SJSA1 (cell line): ENCODE data around the gene GSDME. TPM values are rescaled to one million over a fixed set of nuclear protein-coding genes. Genes with fewer than 3 reads are reported as not detected.

Experiments
- DNase-seq, 2 experiments: peaks; one replicate each; pipeline ENCODE4 v3.0.0-alpha.2; 2015 to 2020; ENCODE audit warnings: low spot score in 2 of 2, low read depth in 1 of 2
- H3K27ac ChIP-seq: fragments of 250-450 bp; sonication (Bioruptor Pico); 2 replicates; pipeline ENCODE4 v1.5.1; 2020; ENCODE audit warnings: mild to moderate bottlenecking, moderate library complexity
- H3K27me3 ChIP-seq: fragments of 250-450 bp; sonication (Bioruptor Pico); replicated peaks from 2 replicates; pipeline ENCODE4 v1.5.1; 2020; ENCODE audit warnings: mild to moderate bottlenecking, moderate library complexity
- H3K36me3 ChIP-seq: fragments of 250-450 bp; sonication (Bioruptor Pico); 2 replicates; pipeline ENCODE4 v1.5.1; 2020; ENCODE audit warnings: mild to moderate bottlenecking
- H3K4me1 ChIP-seq: fragments of 250-450 bp; sonication (Bioruptor Pico); replicated peaks from 2 replicates; pipeline ENCODE4 v1.6.1; 2021; ENCODE audit warnings: mild to moderate bottlenecking
- H3K4me3 ChIP-seq: fragments of 250-450 bp; sonication (Bioruptor Pico); 2 replicates; pipeline ENCODE4 v1.5.1; 2020; ENCODE audit warnings: mild to moderate bottlenecking
- H3K9me3 ChIP-seq: fragments of 250-450 bp; sonication (Bioruptor Pico); replicated peaks from 2 replicates; pipeline ENCODE4 v1.5.1; 2020; ENCODE audit warnings: mild to moderate bottlenecking
- total RNA-seq: library from RNA; depleted of rRNA; stranded (reverse); fragments of >200 nt; shearing (Covaris generic); gene quantifications from 2 replicates; pipeline ENCODE4 v1.2.3, GENCODE V29; 2014

GSDME gene
- total RNA-seq, 1 experiment from 2014 or later = 7.9 TPM

DNA sequence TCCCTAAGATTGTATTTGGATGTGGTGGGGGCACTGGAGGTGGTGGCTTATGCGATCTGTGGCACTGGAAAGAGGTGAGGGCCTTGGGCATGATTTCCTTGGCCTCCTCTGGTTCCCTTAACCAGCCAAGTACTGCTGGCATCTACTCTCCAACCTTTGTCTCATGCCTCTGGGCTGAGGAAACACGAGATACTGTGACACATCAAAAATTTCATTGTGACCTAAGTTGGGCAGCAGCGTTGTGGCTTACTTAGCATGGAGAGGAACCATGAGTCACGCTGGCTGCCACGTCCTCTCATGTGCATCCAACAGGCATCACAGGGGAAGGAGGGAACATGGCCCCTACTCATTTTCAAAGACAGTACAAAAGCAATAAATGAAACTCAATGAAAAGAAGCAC, 29.7 kb upstream of the GSDME start:
- H3K27me3 ChIP-seq = no peaks in the 10 kb centered on the region
- no peaks in the 10 kb centered on the region; the same call in 1 of the 2 replicates for H3K9me3 ChIP-seq
- H3K4me3 ChIP-seq = no peak overlapping the region
- H3K4me1 ChIP-seq = peaks cover 13% of the 10 kb centered on the region
- H3K27ac ChIP-seq = peak overlapping the region; percentile 85
- peak; percentile 78 to 88 for DNase-seq
- no peaks in the 10 kb centered on the region for H3K36me3 ChIP-seq

DNA sequence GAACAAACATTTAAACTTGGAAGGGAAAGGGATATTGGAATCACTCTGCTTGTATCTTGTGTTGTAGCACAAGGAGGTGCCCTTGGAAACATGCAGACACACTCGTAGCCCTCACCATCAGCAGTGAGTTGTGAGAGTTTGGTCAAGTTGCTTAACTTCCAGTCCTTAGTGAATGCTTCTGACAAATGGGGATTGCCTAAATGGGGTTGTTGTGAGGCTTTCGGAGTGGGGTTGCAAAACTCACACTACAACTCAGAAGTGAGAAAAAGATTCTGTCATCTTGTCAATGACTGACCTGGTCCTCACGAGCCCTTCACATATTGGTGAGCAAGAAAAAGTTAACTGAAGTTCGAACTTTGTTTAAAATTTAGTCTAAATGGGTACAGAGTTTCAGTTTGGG, 29.0 kb upstream of the GSDME start:
- no peaks in the 10 kb centered on the region; the same call in 1 of the 2 replicates for H3K9me3 ChIP-seq
- H3K36me3 ChIP-seq = no peaks in the 10 kb centered on the region
- H3K4me1 ChIP-seq = peaks cover 13% of the 10 kb centered on the region
- H3K27me3 ChIP-seq = no peaks in the 10 kb centered on the region
- H3K4me3 ChIP-seq = no peak overlapping the region
- DNase-seq = no peak
- H3K27ac ChIP-seq = peak overlapping the region; percentile 85

DNA sequence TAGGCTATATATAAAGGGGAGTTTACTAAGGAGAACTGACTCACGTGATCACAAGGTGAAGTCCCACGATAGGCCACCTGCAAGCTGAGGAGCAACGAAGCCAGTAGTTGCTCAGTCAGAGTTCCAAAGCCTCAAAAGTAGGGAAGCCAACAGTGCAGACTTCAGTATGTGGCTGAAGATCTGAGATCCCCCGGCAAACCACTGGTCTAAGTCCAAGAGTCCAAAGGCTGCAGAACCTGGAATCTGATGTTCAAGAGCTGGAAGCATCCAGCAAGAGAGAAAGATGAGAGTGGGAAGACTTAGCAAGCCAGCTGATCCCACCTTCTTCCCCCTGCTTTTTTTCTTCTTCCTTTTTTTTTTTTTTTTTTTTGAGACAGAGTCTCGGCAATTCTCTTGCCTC, 27.0 kb upstream of the GSDME start:
- peaks cover 13% of the 10 kb centered on the region for H3K4me1 ChIP-seq
- no peaks in the 10 kb centered on the region for H3K27me3 ChIP-seq
- H3K4me3 ChIP-seq = no peak overlapping the region
- no peak overlapping the region for H3K27ac ChIP-seq
- no peak for DNase-seq
- H3K36me3 ChIP-seq = no peaks in the 10 kb centered on the region
- H3K9me3 ChIP-seq = no peaks in the 10 kb centered on the region; the same call in 1 of the 2 replicates

DNA sequence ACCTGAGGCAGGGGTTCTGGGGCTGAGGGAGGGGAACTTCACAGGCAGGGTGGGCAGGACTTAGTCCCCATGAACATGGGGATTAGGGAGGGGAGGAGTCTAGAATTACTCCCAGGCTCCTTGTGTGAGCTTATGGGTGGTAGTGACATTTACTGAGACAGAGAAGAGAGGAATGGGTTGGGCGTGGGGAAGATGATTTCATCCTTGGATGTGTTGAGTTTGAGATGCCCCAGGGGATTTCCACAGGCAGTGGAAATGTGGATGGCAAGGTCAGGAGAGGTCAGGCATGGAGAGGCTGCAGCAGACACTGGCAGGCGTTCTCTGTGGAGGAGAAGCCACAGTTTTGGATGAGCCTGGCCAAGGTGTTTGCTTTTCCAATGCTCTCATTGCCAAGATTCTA, 26.4 kb upstream of the GSDME start:
- no peak overlapping the region for H3K27ac ChIP-seq
- no peak overlapping the region for H3K4me3 ChIP-seq
- H3K4me1 ChIP-seq = peaks cover 13% of the 10 kb centered on the region
- no peak for DNase-seq
- H3K36me3 ChIP-seq = no peaks in the 10 kb centered on the region
- no peaks in the 10 kb centered on the region; the same call in 1 of the 2 replicates for H3K9me3 ChIP-seq
- H3K27me3 ChIP-seq = no peaks in the 10 kb centered on the region

DNA sequence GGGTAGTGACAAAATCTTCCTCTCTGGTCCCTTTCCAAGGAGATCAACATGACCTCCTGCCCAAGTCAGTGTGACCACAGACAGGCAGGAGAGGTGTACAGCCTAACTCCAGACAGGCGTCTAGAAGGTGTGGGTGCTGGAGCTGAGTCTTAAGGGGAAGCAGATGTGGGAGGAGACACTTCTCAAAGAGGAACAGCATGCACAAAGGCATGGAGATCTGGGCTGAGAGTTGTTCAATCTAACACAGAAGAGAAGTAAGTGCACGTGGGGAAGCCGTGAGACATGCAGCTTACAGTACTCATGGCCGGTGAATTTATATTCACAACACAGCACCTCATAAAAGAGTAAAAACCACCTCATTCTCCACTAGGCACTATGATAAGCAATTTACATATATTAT, 23.8 kb upstream of the GSDME start:
- DNase-seq = no peak
- H3K36me3 ChIP-seq = no peaks in the 10 kb centered on the region
- H3K9me3 ChIP-seq = no peaks in the 10 kb centered on the region
- H3K4me1 ChIP-seq = no peaks in the 10 kb centered on the region; the same call in 1 of the 2 replicates
- H3K27ac ChIP-seq = no peak overlapping the region
- no peaks in the 10 kb centered on the region for H3K27me3 ChIP-seq
- no peak overlapping the region for H3K4me3 ChIP-seq

DNA sequence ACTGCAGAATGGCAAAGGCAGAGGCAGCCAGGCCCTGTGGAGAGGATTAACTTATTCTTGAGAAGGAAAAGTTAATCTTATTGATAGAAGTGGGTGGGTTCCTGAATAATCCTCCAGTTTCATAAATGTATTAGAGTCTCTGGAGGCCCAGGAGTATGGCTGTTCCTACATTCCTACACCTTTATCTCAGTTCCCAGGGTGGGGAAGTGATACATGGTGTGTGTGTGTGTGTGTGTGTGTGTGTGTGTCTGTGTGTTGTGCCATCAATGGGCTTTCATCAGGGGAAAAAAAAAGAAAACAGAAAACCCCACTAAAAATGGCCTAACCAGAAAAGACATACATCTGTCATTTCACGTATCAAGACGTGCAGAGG, 22.0 kb upstream of the GSDME start:
- Histone ChIP-seq H3K27ac (no peak overlapping the region), H3K9me3 (no peaks in the 10 kb centered on the region), H3K4me3 (no peak overlapping the region), H3K4me1 (0 out of 2 replicates have a peak, but pooled peaks cover 6% of the 10 kb centered on the region), H3K27me3 (no peaks in the 10 kb centered on the region), H3K36me3 (no peaks in the 10 kb centered on the region)
- no peak for DNase-seq

DNA sequence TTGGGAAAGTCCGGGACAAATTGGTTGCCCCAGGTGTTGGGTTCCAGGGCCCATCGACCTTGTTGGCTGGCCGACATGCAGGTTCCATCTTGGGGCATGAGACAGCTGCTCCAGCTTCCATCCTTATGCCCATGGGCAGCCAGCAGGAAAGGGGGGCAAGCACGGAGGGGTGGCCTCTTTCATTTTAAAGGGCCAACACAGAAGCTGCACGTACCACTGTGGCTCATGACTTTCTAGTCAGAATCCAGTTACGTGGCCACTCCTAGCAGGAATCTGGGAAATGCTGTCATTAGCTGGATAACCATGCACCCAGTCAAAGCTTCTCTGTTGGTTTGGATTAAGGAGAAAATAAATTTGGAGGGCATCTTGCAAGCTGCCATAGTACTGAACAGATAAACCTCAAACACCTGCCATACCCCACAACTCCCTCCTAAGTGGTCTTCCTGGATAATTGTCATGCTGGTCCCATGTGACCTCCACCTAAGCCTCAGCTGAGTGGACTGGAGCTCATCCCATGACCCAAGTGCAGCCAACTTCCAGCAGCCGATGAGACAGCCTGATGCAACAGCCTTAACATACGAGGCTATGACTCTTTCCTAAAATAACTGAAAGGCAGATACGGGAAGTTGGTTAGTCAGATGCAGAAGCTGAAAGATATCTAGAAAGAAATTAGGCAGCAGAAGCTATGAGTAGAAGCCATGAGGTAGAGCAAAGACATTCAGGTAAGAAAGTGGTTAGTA, 21.4 kb upstream of the GSDME start:
- Histone ChIP-seq H3K36me3 (no peaks in the 10 kb centered on the region), H3K27me3 (no peaks in the 10 kb centered on the region), H3K9me3 (no peaks in the 10 kb centered on the region), H3K4me1 (0 out of 2 replicates have a peak, but pooled peaks cover 6% of the 10 kb centered on the region), H3K4me3 (no peak overlapping the region), H3K27ac (no peak overlapping the region)
- DNase-seq = no peak

DNA sequence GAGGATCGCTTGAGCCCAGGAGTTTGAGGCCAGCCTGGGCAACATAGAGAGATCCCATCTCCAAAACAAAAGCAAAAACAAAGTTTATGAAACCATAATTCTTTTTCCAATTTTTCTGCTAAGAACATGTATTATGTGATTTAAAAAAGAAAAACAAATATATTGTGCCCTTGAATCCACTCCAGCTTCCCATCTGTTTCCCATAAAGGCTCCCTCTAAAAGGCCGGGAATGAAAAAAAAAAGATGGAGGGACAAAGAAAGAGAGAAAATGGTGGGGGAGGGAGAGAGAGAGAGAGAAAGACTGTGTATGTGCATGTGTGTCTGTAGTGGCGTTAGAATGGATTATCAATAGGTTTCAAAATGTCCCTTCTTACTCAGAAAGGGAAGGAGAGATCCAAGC, 20.5 kb upstream of the GSDME start:
- Histone ChIP-seq H3K4me3 (no peak overlapping the region), H3K27ac (no peak overlapping the region), H3K9me3 (no peaks in the 10 kb centered on the region), H3K27me3 (no peaks in the 10 kb centered on the region), H3K36me3 (no peaks in the 10 kb centered on the region), H3K4me1 (0 out of 2 replicates have a peak, but pooled peaks cover 6% of the 10 kb centered on the region)
- no peak for DNase-seq

DNA sequence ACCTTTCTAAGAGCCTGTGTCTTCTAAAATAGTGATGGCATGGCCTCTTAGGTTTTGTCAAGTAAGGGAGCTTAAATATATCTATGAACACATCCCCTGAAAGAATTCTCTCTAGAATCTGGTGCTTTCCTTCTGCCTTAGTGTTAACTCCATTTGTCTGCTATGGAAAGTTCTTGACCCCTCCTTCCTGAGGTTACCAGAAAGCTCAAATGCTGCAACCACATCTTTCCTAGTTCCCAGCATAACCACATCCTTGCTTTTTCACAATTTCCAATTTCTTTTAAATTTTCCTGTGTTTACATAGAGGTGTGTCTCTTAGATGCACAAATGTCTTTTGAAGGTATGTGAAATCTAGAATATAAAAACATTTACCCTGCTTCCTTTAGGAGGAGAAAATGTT, 16.4 kb upstream of the GSDME start:
- Histone ChIP-seq H3K4me1 (0 out of 2 replicates have a peak, but pooled peaks cover 6% of the 10 kb centered on the region), H3K9me3 (no peaks in the 10 kb centered on the region), H3K36me3 (no peaks in the 10 kb centered on the region), H3K27ac (no peak overlapping the region), H3K4me3 (no peak overlapping the region), H3K27me3 (no peaks in the 10 kb centered on the region)
- DNase-seq = no peak

DNA sequence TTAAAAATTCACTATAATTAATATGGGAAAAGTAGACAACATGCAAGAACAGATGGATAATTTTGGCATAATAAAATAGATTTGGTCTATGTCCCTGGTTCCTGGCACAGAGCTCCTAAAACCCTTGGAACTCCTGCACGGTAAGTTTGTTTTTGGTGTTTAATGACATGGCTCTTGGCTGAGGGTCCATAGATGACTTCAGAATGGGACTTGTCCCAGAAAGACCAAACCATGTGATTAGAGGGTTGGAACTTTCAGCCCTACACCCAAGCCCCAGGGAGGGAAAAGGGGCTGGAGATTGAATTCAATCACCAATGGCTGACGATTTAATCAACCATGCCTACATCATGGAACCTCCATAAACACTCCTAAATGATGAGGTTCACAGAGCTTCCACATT, 12.6 kb upstream of the GSDME start:
- Histone ChIP-seq H3K4me3 (no peak overlapping the region), H3K9me3 (no peaks in the 10 kb centered on the region)

DNA sequence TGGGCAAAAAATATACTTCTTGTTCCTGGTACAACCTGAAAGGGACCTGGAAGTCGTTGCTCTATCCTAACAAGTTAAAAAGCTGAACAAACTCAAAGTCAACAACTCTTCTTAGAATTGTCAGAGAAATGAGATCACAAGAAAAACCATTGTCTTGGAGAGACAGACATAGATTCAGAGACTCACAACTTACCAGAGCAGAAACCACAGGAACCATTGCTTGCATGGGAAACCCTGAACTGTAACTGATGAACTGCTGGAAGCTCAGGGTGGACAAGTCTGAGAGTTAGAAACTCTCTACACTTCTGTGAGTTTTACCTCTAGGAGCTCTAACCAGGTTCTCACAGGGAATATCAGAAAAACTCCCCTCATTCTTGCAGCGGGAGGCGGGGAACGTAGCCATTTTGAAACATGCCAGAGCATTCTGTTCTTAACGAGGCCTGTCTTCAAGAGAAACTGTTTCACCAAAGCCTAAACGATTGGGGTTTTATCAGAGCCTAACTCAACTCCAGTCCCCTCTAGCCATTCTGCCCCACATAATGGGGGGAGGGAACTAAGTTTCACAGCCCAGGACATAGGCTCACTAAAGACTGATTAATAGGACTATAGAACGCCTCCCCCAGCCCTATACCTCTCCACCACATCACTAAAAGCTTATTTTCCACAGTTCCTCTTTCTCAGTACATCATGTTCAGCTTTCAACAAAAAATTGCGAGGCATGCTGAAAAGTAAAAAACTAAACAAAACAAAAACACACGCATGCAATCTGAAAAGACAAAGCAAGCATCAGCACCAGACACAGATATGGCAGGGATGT, 12.0 kb upstream of the GSDME start:
- H3K27me3 ChIP-seq = no peaks in the 10 kb centered on the region
- no peaks in the 10 kb centered on the region for H3K36me3 ChIP-seq
- DNase-seq = no peak
- no peaks in the 10 kb centered on the region for H3K9me3 ChIP-seq
- no peaks in the 10 kb centered on the region for H3K4me1 ChIP-seq
- no peak overlapping the region for H3K27ac ChIP-seq
- H3K4me3 ChIP-seq = no peak overlapping the region

More for the DNA sequence above, 12.6 kb upstream of the GSDME start:
- DNase-seq = no peak
- Histone ChIP-seq H3K36me3 (no peaks in the 10 kb centered on the region), H3K27me3 (no peaks in the 10 kb centered on the region), H3K4me1 (0 out of 2 replicates have a peak, but pooled peaks cover 4% of the 10 kb centered on the region), H3K27ac (no peak overlapping the region)

DNA sequence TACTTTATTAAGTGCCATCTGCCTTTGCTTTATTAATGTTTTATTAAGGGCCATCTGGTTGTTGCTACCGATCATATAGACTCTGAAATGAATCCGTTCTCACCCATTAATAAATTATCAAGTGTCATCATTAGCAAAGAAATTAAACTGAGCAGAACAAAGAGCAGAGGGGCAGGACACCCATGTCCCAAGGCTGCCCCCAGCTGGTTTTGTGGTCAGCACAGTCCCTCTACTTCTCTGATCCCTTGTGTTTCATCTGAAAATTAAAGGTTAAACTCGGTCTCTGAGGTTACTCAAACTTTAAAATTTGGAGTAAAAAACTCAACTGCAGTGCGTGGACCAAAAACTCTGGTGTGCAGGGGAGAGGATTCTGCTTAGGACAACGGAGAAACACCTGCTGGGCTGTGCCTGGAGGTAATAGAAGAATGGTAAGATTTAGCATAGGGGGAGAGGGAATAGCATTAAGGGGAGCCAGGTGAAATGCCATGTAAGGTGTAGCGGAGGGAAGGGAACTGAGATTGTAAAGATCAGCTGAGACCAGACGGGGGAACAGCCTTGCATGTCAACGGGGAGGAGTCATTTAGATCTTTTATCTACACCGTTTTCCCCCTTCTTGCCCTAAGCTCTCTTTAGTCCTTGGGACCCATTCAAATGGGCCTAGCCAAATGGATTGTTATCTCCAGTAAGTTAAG, 10.8 kb upstream of the GSDME start:
- Histone ChIP-seq H3K27me3 (no peaks in the 10 kb centered on the region), H3K36me3 (no peaks in the 10 kb centered on the region), H3K4me1 (no peaks in the 10 kb centered on the region), H3K4me3 (no peak overlapping the region), H3K9me3 (no peaks in the 10 kb centered on the region), H3K27ac (no peak overlapping the region)
- DNase-seq = no peak

DNA sequence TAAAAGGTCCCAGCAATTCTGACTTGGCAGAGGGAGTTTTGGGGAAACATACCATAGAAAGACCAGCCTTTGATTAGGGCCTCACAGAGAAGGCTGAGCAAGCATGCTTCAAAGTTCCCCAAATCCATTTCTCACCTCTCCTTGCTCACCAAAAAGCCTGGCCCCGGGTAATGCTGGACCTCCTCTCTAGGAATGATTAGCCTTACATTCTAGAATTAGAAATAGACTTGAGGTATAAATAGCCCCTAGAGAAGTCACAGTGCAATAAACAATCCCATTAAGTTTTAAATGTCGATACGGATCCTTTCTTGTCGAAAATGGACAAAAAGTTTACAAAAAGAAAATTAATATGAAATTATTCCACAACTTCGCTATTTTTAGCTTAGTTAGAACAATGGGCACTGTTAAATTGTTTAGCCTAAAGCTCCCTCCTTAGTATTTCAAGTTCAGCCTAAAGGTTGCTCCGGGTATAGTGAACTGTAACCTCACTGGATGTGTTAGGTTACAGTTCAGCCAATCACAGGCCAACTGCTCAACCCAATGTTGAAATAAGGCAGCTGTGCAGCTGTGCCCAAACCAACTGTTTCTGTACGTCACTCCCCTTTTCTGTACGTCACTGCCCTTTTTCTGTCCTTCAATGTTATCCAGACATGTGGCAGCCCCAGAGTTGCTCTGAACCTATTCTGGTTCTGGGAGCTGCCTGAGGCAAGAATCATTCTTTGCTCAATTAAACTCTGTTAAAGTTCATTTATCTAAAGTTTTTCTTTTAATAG, 7.9 kb upstream of the GSDME start:
- Histone ChIP-seq H3K4me1 (no peaks in the 10 kb centered on the region), H3K27me3 (no peaks in the 10 kb centered on the region), H3K4me3 (no peak overlapping the region), H3K9me3 (no peaks in the 10 kb centered on the region), H3K27ac (no peak overlapping the region), H3K36me3 (no peaks in the 10 kb centered on the region)
- DNase-seq = no peak
